DND-41 (cell line): ENCODE results near the gene SEBOX.

ENCODE experiments used
- ATAC-seq: fragments of 200-7000 bp; cut with Tn5 transposase; 3 replicates; pipeline ENCODE4 v1.9.1; 2021; ENCODE audit warnings: low read depth; ENCODE audit not compliant: insufficient read depth
- DNase-seq: peaks from one replicate; pipeline ENCODE4 v3.0.0-alpha.2; 2020
- H2AFZ ChIP-seq: 2 replicates; pipeline ENCODE4 v1.6.0; 2012; ENCODE audit warnings: low read depth, low read length
- H3K27ac ChIP-seq: 2 replicates; pipeline ENCODE4 v1.5.1; 2012; ENCODE audit warnings: low read length, inconsistent platforms
- H3K27me3 ChIP-seq: fragments of 200-600 bp; sonication (generic); 2 replicates; pipeline ENCODE4 v1.6.0; 2012; ENCODE audit warnings: low read length, mild to moderate bottlenecking, inconsistent platforms; ENCODE audit not compliant: insufficient read depth, poor library complexity
- H3K36me3 ChIP-seq: 2 replicates; pipeline ENCODE4 v1.5.1; 2012; ENCODE audit warnings: low read length, inconsistent platforms; ENCODE audit not compliant: insufficient read depth
- H3K4me1 ChIP-seq: 2 replicates; pipeline ENCODE4 v1.5.1; 2012; ENCODE audit warnings: mild to moderate bottlenecking, low read length; ENCODE audit not compliant: insufficient read depth
- H3K4me2 ChIP-seq: 2 replicates; pipeline ENCODE4 v1.6.0; 2012; ENCODE audit warnings: mild to moderate bottlenecking, moderate library complexity, low read length, inconsistent platforms; ENCODE audit not compliant: insufficient read depth
- H3K4me3 ChIP-seq, 2 experiments: fragments of 200-600 bp in 1 of 2; shearing (Covaris generic) in 1 of 2; 2 replicates each; pipeline ENCODE4 v1.5.1; 2012 to 2016; ENCODE audit warnings: inconsistent platforms in 2 of 2, low read length in 2 of 2, mild to moderate bottlenecking in 2 of 2, low read depth in 1 of 2, moderate library complexity in 1 of 2
- H3K79me2 ChIP-seq: 2 replicates; pipeline ENCODE4 v1.6.0; 2012; ENCODE audit warnings: low read length, inconsistent platforms; ENCODE audit not compliant: insufficient read depth
- H3K9ac ChIP-seq: 2 replicates; pipeline ENCODE4 v1.6.0; 2012; ENCODE audit warnings: low read depth, mild to moderate bottlenecking, inconsistent platforms, low read length, moderate library complexity
- H3K9me3 ChIP-seq: 2 replicates; pipeline ENCODE4 v1.5.1; 2012; ENCODE audit warnings: low read length, moderate library complexity, mild to moderate bottlenecking, inconsistent platforms; ENCODE audit not compliant: insufficient read depth, severe bottlenecking
- H4K20me1 ChIP-seq: 2 replicates; pipeline ENCODE4 v1.6.0; 2012; ENCODE audit warnings: low read length; ENCODE audit not compliant: insufficient read depth
- EZH2 ChIP-seq: IDR thresholded peaks from 3 replicates; pipeline ENCODE4 v1.6.1; 2012; ENCODE audit warnings: borderline replicate concordance, low read depth, mild to moderate bottlenecking, moderate library complexity, low read length, inconsistent platforms; ENCODE audit not compliant: severe bottlenecking
- TF ChIP-seq, protein P1 (sequence below): IDR thresholded peaks from 2 replicates; pipeline ENCODE4 v1.5.1; 2012; ENCODE audit warnings: borderline replicate concordance, low read length, moderate library complexity, mild to moderate bottlenecking; ENCODE audit not compliant: poor library complexity, severe bottlenecking; ENCODE audit errors: extremely low read depth

SEBOX gene

DNA sequence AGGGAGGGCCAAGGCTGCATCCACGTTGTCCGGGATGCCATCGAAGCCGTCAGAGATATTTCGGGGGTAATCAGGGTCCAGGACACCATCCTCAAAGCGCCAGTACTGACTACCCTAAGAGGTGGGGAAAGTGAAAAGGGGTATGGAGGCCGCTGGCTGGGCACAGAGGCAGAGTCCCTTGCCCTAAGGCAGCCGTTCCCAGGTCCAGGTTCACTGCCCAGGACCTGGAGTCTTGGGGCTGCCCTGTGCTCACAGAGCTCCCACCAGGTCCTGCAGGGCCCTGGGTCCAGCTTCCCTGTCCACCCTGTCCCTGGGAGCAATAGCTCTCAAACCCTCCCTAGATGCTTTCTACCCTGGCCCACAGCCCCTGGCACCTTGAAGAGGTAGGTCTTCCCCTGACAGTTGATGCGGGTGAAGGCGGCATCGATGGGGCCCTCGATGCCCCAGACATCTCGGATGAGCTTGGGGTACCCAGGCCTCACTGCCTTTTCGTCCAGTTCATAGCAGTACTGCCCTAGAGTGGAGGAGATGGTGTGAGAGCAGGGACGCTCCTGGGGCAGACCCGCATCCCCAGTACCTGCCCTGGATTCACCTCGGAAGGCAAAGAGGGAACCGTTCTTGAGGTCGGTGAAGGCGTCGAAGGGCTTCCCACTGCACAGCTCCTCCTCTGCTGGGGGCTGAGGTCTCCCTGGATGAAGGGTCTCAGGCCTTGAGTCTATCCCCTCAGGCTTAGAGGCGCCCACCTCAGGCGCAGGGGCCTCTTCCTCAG is 4.1 kb upstream of the SEBOX start:
- H3K9ac ChIP-seq: no peak overlapping the region
- TF ChIP-seq EZH2: no peak
- TF ChIP-seq, protein P1, sequence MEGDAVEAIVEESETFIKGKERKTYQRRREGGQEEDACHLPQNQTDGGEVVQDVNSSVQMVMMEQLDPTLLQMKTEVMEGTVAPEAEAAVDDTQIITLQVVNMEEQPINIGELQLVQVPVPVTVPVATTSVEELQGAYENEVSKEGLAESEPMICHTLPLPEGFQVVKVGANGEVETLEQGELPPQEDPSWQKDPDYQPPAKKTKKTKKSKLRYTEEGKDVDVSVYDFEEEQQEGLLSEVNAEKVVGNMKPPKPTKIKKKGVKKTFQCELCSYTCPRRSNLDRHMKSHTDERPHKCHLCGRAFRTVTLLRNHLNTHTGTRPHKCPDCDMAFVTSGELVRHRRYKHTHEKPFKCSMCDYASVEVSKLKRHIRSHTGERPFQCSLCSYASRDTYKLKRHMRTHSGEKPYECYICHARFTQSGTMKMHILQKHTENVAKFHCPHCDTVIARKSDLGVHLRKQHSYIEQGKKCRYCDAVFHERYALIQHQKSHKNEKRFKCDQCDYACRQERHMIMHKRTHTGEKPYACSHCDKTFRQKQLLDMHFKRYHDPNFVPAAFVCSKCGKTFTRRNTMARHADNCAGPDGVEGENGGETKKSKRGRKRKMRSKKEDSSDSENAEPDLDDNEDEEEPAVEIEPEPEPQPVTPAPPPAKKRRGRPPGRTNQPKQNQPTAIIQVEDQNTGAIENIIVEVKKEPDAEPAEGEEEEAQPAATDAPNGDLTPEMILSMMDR: no peak
- H3K9me3 ChIP-seq: no peaks in the 10 kb centered on the region
- H3K79me2 ChIP-seq: no peaks in the 10 kb centered on the region
- H3K27me3 ChIP-seq: no peaks in the 10 kb centered on the region
- H3K4me1 ChIP-seq: peaks cover 4% of the 10 kb centered on the region; the same call in 1 of the 2 replicates
- ATAC-seq (no peak), DNase-seq (no peak)
- no peak overlapping the region for H3K4me3 ChIP-seq
- no peak overlapping the region for H3K4me2 ChIP-seq
- peaks cover 3% of the 10 kb centered on the region for H3K36me3 ChIP-seq
- no peak overlapping the region for H2AFZ ChIP-seq
- peaks cover 14% of the 10 kb centered on the region for H4K20me1 ChIP-seq
- no peak overlapping the region for H3K27ac ChIP-seq

DNA sequence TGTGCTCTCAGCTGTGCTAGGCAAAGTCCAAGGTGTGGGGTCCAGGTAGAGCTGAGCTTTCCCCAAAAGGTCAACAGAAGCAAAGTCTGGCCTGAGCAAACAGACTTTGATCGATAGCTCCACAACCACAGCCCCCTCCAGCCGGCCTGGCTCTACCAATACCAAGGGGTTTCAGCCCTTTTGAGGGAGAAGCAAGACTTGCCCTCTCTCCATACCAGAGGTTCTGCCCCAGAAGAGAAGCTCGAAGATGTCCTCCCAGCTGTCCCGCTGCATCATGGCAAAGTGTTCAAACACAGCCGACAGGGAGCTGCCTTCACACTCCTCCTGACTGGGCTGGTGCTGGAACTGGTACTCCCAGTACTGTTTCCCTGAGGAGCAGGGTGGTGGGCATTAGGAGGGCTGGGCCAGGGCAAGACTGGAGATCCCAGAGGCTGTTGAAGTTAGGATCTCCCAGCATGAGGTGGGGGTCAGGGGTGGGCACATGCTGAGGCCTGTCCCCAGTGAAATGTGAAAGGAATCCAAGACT is 3.4 kb upstream of the SEBOX start:
- Histone ChIP-seq H4K20me1 (peaks cover 13% of the 10 kb centered on the region), H3K4me2 (no peak overlapping the region), H3K9ac (no peak overlapping the region), H3K4me1 (peaks cover 4% of the 10 kb centered on the region; the same call in 1 of the 2 replicates), H3K36me3 (peaks cover 8% of the 10 kb centered on the region), H3K9me3 (no peaks in the 10 kb centered on the region), H3K27me3 (no peaks in the 10 kb centered on the region), H3K27ac (no peak overlapping the region), H3K79me2 (no peaks in the 10 kb centered on the region), H3K4me3 (no peak overlapping the region), H2AFZ (no peak overlapping the region)
- DNase-seq (no peak), ATAC-seq (no peak)
- TF ChIP-seq, protein P1: no peak
- no peak for TF ChIP-seq EZH2

DNA sequence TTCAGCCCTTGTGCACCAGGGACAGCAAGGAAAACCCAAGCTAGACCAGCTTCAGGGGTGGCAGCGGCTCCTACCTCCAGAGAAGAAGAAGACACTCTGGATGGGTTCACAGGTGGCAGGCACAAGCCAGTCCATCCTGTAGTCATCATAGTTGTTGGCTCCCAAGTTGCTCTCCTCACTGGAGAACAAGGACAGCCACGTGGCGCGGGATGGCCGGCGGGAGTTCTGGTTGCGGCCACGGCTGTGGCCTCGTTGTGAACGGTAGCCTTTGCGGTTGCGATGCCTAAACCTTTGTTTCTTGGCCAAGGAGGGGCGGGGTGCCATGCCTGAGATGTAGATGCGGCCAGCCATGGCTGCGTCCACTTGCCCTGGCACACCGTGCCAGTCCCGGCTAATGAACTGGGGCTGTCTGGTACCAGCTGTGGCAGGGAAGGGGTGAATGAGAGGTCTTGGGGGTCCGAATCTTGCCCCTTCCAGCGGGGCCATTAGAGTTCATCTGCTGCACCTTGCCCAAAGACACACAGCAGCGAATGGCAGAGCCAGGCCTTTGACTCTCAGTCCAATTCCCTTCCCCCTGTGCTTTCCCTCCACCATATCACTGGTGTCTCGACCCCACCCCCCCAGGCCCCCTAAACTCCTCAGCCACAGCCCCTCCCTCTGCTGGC is 2.8 kb upstream of the SEBOX start:
- TF ChIP-seq, protein P1: no peak
- no peak for TF ChIP-seq EZH2
- Histone ChIP-seq H4K20me1 (peaks cover 10% of the 10 kb centered on the region), H3K4me1 (peaks cover 4% of the 10 kb centered on the region; the same call in 1 of the 2 replicates), H3K4me2 (no peak overlapping the region), H3K27ac (no peak overlapping the region), H3K79me2 (no peaks in the 10 kb centered on the region), H3K36me3 (peaks cover 8% of the 10 kb centered on the region), H3K9me3 (no peaks in the 10 kb centered on the region), H3K9ac (no peak overlapping the region), H3K27me3 (no peaks in the 10 kb centered on the region), H3K4me3 (no peak overlapping the region), H2AFZ (no peak overlapping the region)
- no peak for ATAC-seq
- no peak for DNase-seq
